CD4-positive, alpha-beta T cell (primary cell): ENCODE results near the gene FOCAD. TPM values are rescaled to one million over a fixed set of nuclear protein-coding genes. Genes with fewer than 3 reads are reported as not detected.
A peak's percentile ranks its signal among the peaks of the same experiment; 100 is the strongest.
"Not testable (repeated sequence)": the region's sequence is repeated elsewhere in the genome, so short reads cannot be mapped to it uniquely, and the experiment has no call there.

ENCODE experiments used
- ATAC-seq: fragments of 200-7000 bp; cut with Tn5 transposase; one replicate; pipeline ENCODE4 v1.10.0; 2022; ENCODE audit warnings: mild to moderate bottlenecking; ENCODE audit not compliant: poor library complexity
- CTCF ChIA-PET: fragments of 350-600 bp; sonication (Branson Sonifier 250); formaldehyde crosslinking; loops from one replicate; lab custom pipeline; 2021; ENCODE audit warnings: antibody characterized with exemption, inconsistent platforms; lab: Charles Lee
- POLR2A ChIA-PET: fragments of 350-600 bp; sonication (Branson Sonifier 250); formaldehyde crosslinking; loops from one replicate; lab custom pipeline; 2021; ENCODE audit warnings: antibody characterized with exemption, inconsistent platforms; lab: Charles Lee
- DNase-seq, 14 experiments: peaks; one replicate each; pipeline ENCODE4 v3.0.0-alpha.2; 2013 to 2020; ENCODE audit warnings: mixed read lengths in 2 of 14
- H3K27ac ChIP-seq, 2 donors: one replicate each; pipeline versions ENCODE4 v1.5.1 to v1.7.0; 2013; ENCODE audit warnings: low read length in 2 of 2, low read depth in 1 of 2, mild to moderate bottlenecking in 1 of 2
- H3K27me3 ChIP-seq, 2 experiments: 1 replicate in 1 of 2; 2 replicates in 1 of 2; pipeline versions ENCODE4 v1.6.1 to v1.7.0; 2013; ENCODE audit warnings: low read length in 2 of 2, control low read depth in 1 of 2, mild to moderate bottlenecking in 1 of 2, moderate library complexity in 1 of 2; ENCODE audit not compliant: insufficient read depth in 2 of 2, control insufficient read depth in 1 of 2
- H3K36me3 ChIP-seq: one replicate; pipeline ENCODE4 v1.6.1; 2013; ENCODE audit warnings: low read length, control low read depth; ENCODE audit not compliant: insufficient read depth
- H3K4me1 ChIP-seq: one replicate; pipeline ENCODE4 v1.6.1; 2013; ENCODE audit warnings: low read length, control low read depth; ENCODE audit not compliant: insufficient read depth
- H3K4me3 ChIP-seq: one replicate; pipeline ENCODE4 v1.5.1; 2013; ENCODE audit warnings: mild to moderate bottlenecking, low read length, moderate library complexity
- H3K9me3 ChIP-seq, 2 experiments: 1 replicate in 1 of 2; 2 replicates in 1 of 2; pipeline versions ENCODE4 v1.6.1 to v1.7.0; 2013; ENCODE audit warnings: low read length in 2 of 2, mild to moderate bottlenecking in 2 of 2, control low read depth in 1 of 2, moderate library complexity in 1 of 2; ENCODE audit not compliant: control insufficient read depth in 1 of 2, insufficient read depth in 1 of 2
- H3K27ac Mint-ChIP-seq: one replicate; pipeline ENCODE4 v1.8.0; 2020; ENCODE audit warnings: mixed read lengths
- H3K27me3 Mint-ChIP-seq: one replicate; pipeline ENCODE4 v1.8.0; 2021; ENCODE audit warnings: mixed read lengths
- H3K36me3 Mint-ChIP-seq: one replicate; pipeline ENCODE4 v1.8.0; 2021; ENCODE audit warnings: low read depth, mixed read lengths
- H3K4me1 Mint-ChIP-seq: one replicate; pipeline ENCODE4 v1.8.0; 2021; ENCODE audit warnings: low read depth, mixed read lengths
- H3K4me3 Mint-ChIP-seq: one replicate; pipeline ENCODE4 v1.8.0; 2020; ENCODE audit warnings: mild to moderate bottlenecking, mixed read lengths
- H3K9me3 Mint-ChIP-seq: one replicate; pipeline ENCODE4 v1.8.0; 2020; ENCODE audit warnings: mixed read lengths
- CTCF ChIP-seq: fragments of 200-600 bp; IDR thresholded peaks from one replicate; pipeline ENCODE4 v1.8.0; 2022; ENCODE audit warnings: antibody characterized with exemption, mild to moderate bottlenecking
- intact Hi-C, 2 experiments: fragments of 100-400 bp; cut with DNase I in 1 of 2; cut with micrococcal nuclease in 1 of 2; formaldehyde crosslinking; loops; one replicate each; pipeline versions ENCODE4 v1.15.1 to v1.9.0; 2023 to 2025; cut with DNase I, micrococcal nuclease
- total RNA-seq, 174 experiments: library from RNA in 2 of 174; stranded (reverse) in 2 of 174; gene quantifications; one replicate each; pipeline ENCODE4 v1.2.3 and lab custom pipeline; 2021 to 2026

FOCAD gene
- total RNA-seq, 2 experiments from 2014 or later: 12.4 to 14.1 TPM

- Histone ChIP-seq H3K4me1 (no peaks in the 10 kb centered on the region), H3K27ac (no peak overlapping the region), H3K27me3 (no peaks in the 10 kb centered on the region), H3K36me3 (no peaks in the 10 kb centered on the region), H3K4me3 (no peak overlapping the region), H3K9me3 (no peaks in the 10 kb centered on the region)
- Mint-ChIP-seq H3K4me3 (no peak overlapping the region), H3K9me3 (no peaks in the 10 kb centered on the region), H3K36me3 (no peaks in the 10 kb centered on the region), H3K4me1 (peaks cover 5% of the 10 kb centered on the region), H3K27ac (no peak overlapping the region), H3K27me3 (no peaks in the 10 kb centered on the region)
- no peak for ATAC-seq
- POLR2A ChIA-PET: no interaction called here
- intact Hi-C loops: no loop called here
- CTCF ChIA-PET: interaction anchor here (1.2 kb wide), 1 partner anchor 9 kb away, joined by 3 read pairs; no protein-coding TSS in a partner anchor
- DNase-seq: no peak
- TF ChIP-seq CTCF: no peak
Observed at GRCh38 chr9:20650313-20650712, 33.7 kb upstream of the FOCAD start.

- Histone ChIP-seq H3K27ac (no peak overlapping the region), H3K36me3 (no peaks in the 10 kb centered on the region), H3K9me3 (no peaks in the 10 kb centered on the region), H3K27me3 (no peaks in the 10 kb centered on the region), H3K4me3 (no peak overlapping the region), H3K4me1 (no peaks in the 10 kb centered on the region)
- POLR2A ChIA-PET: no interaction called here
- ATAC-seq: no peak
- Mint-ChIP-seq H3K27ac (no peak overlapping the region), H3K36me3 (no peaks in the 10 kb centered on the region), H3K27me3 (no peaks in the 10 kb centered on the region), H3K9me3 (no peaks in the 10 kb centered on the region), H3K4me1 (peaks cover 6% of the 10 kb centered on the region), H3K4me3 (no peak overlapping the region)
- intact Hi-C loops: no loop called here
- CTCF ChIA-PET: interaction anchor here (1.2 kb wide), 1 partner anchor 9 kb away, joined by 3 read pairs; no protein-coding TSS in a partner anchor
- DNase-seq: no peak
- no peak for TF ChIP-seq CTCF
Observed at GRCh38 chr9:20650750-20651299, 33.2 kb upstream of the FOCAD start.

- no peak for TF ChIP-seq CTCF
- DNase-seq: no peak
- ChIA-PET CTCF (no interaction called here), POLR2A (no interaction called here)
- Mint-ChIP-seq H3K27ac (no peak overlapping the region), H3K9me3 (no peaks in the 10 kb centered on the region), H3K27me3 (no peaks in the 10 kb centered on the region), H3K4me3 (no peak overlapping the region), H3K36me3 (no peaks in the 10 kb centered on the region), H3K4me1 (peaks cover 6% of the 10 kb centered on the region)
- H3K4me3 ChIP-seq: no peak overlapping the region
- no peaks in the 10 kb centered on the region for H3K4me1 ChIP-seq
- H3K27ac ChIP-seq: no peak overlapping the region
- no peaks in the 10 kb centered on the region for H3K27me3 ChIP-seq
- H3K36me3 ChIP-seq: no peaks in the 10 kb centered on the region
- intact Hi-C loops: no loop called here
- no peak for ATAC-seq
- H3K9me3 ChIP-seq: no peaks in the 10 kb centered on the region
Observed at GRCh38 chr9:20651939-20652338, 32.1 kb upstream of the FOCAD start.

- H3K27ac Mint-ChIP-seq, H3K36me3 Mint-ChIP-seq, H3K27me3 ChIP-seq, H3K27ac ChIP-seq, H3K4me1 ChIP-seq, H3K9me3 ChIP-seq, H3K36me3 ChIP-seq, H3K4me1 Mint-ChIP-seq, ATAC-seq, intact Hi-C loops, H3K9me3 Mint-ChIP-seq, H3K27me3 Mint-ChIP-seq: not testable (repeated sequence)
- H3K4me3 ChIP-seq: peak overlapping the region; percentile 55
- peak overlapping the region; percentile 91 for H3K4me3 Mint-ChIP-seq
- POLR2A ChIA-PET: interaction anchor here (0.8 to 1.0 kb wide), 4 partner anchors 26 to 60 kb away, joined by 3 to 5 read pairs (median 4); partner anchors contain the start of genes FOCAD and MLLT3
- CTCF ChIA-PET: interaction anchor here (1.7 kb wide), 1 partner anchor 34 kb away, joined by 3 read pairs; no protein-coding TSS in a partner anchor
- peak in 10 of 14 experiments; percentile 9 to 48 (median 24) for DNase-seq
Observed at GRCh38 chr9:20658246-20658667, 25.8 kb upstream of the FOCAD start.
